Lower leg skin (tissue), 4 donors: ENCODE measurements around the gene MATCAP1. TPM values are rescaled to one million over a fixed set of nuclear protein-coding genes. Genes with fewer than 3 reads are reported as not detected.

ENCODE experiments used
- DNase-seq, 2 donors: peaks; one replicate each; pipeline ENCODE4 v3.0.0-alpha.2; 2019; ENCODE audit warnings: low spot score in 2 of 2
- H3K4me3 ChIP-seq: fragments of 200-600 bp; sonication (generic); 2 replicates; pipeline ENCODE4 v1.5.1; 2017; ENCODE audit warnings: mild to moderate bottlenecking, low read depth; ENCODE audit not compliant: poor library complexity, severe bottlenecking
- POLR2A ChIP-seq, 2 donors: fragments of 450-650 bp; IDR thresholded peaks; one replicate each; pipeline ENCODE4 v1.6.1; 2016 to 2017; ENCODE audit warnings: antibody characterized with exemption in 2 of 2, mild to moderate bottlenecking in 1 of 2, moderate library complexity in 1 of 2
- WGBS, 2 donors: methylation state at CpG; one replicate each; pipeline ENCODE4 v1.1.5; 2018; 5-methylcytosine and 5-hydroxymethylcytosine counted together
- intact Hi-C: fragments of 100-400 bp; cut with DNase I; formaldehyde crosslinking; loops from one replicate; pipeline ENCODE4 v1.15.0; 2023; ENCODE audit warnings: low total_unique reads
- total RNA-seq, 4 donors: library from RNA; depleted of rRNA; stranded (reverse); fragments of >200 nt; gene quantifications; one replicate each; pipeline ENCODE4 v1.1.0, GENCODE V29; 2016
- TF ChIP-seq, protein P1 (sequence below), 3 donors: fragments of 450-650 bp; IDR thresholded peaks; one replicate each; pipeline ENCODE4 v1.5.1; 2016; ENCODE audit warnings: antibody characterized with exemption in 3 of 3, mild to moderate bottlenecking in 3 of 3, moderate library complexity in 2 of 3

MATCAP1 gene
- total RNA-seq, 4 donors from 2014 or later: 5.1 to 8.9 (median 7.3) TPM

DNA sequence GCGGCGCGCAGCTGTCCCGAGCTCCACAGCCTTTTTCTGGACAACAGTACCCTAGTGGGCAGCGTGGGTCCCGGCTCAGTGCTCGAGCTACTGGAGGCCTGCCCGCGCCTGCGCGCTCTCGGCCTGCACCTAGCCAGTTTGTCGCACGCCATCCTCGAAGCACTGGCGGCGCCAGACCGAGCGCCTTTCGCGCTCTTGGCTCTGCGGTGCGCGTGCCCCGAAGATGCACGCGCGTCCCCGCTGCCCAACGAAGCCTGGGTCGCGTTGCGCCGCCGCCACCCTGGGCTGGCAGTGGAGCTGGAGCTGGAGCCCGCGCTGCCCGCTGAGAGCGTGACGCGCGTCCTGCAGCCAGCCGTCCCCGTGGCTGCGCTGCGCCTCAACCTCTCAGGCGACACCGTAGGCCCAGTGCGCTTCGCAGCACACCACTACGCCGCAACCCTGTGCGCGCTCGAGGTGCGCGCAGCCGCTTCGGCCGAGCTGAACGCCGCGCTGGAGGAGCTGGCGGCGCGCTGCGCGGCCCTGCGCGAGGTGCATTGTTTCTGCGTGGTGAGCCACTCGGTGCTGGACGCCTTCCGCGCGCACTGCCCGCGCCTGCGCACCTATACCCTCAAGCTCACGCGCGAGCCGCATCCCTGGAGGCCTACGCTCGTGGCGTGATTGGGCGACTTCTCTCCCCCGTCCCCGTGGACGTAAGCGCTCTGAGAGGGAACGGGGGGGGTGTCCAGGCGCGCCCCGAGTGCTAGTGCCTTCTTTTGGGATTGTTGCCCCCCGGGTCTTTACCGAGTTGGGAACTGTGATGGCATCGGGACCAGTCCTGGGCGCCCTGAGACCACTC lies 20.4 kb downstream of the MATCAP1 start:
- WGBS, 2 donors: 10 to 12% methylated on average over 57 to 85 of the region's 99 CpGs
- TF ChIP-seq, protein P1, sequence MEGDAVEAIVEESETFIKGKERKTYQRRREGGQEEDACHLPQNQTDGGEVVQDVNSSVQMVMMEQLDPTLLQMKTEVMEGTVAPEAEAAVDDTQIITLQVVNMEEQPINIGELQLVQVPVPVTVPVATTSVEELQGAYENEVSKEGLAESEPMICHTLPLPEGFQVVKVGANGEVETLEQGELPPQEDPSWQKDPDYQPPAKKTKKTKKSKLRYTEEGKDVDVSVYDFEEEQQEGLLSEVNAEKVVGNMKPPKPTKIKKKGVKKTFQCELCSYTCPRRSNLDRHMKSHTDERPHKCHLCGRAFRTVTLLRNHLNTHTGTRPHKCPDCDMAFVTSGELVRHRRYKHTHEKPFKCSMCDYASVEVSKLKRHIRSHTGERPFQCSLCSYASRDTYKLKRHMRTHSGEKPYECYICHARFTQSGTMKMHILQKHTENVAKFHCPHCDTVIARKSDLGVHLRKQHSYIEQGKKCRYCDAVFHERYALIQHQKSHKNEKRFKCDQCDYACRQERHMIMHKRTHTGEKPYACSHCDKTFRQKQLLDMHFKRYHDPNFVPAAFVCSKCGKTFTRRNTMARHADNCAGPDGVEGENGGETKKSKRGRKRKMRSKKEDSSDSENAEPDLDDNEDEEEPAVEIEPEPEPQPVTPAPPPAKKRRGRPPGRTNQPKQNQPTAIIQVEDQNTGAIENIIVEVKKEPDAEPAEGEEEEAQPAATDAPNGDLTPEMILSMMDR (IDR thresholded peaks at IDR 0.05): no peak
- no peak for TF ChIP-seq POLR2A (IDR thresholded peaks at IDR 0.05)
- intact Hi-C loops: no loop called here
- peak overlapping the region; percentile 16 for H3K4me3 ChIP-seq
- DNase-seq: peak in 1 of 2 donors; percentile 90

DNA sequence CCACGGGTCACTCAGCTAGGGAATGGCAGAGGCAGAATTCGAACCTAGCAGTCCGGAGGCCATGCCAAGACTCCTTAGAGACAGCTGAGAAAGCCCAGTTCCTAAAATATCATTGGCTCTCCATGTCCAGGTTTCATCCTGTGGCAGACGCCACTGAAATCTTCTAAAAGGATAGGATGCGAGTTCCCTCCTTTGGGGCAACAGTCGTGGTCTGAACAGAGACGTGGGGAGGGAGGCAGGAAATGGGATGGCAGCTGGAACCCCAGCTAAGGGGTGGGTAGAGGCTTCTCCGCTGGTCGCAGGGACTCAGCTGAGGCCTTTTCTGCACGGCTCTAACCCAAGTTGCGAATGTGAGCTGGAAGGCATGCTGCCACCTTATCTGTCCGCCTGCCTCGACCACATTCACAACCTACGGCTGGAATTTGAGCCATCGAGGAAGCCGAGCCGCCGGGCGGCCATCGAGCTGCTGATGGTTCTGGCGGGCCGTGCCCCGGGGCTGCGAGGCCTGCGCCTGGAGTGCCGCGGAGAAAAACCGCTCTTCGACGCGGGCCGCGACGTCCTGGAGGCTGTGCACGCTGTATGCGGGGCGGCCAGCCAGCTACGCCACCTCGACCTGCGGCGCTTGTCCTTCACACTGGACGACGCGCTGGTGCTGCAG lies 21.1 kb downstream of the MATCAP1 start:
- intact Hi-C loops: no loop called here
- H3K4me3 ChIP-seq: no peak overlapping the region
- TF ChIP-seq, protein P1 (IDR thresholded peaks at IDR 0.05): no peak
- no peak for TF ChIP-seq POLR2A (IDR thresholded peaks at IDR 0.05)
- peak in 1 of 2 donors; percentile 84 for DNase-seq
- WGBS, 2 donors: 41 to 49% methylated on average over 34 to 44 of the region's 44 CpGs

DNA sequence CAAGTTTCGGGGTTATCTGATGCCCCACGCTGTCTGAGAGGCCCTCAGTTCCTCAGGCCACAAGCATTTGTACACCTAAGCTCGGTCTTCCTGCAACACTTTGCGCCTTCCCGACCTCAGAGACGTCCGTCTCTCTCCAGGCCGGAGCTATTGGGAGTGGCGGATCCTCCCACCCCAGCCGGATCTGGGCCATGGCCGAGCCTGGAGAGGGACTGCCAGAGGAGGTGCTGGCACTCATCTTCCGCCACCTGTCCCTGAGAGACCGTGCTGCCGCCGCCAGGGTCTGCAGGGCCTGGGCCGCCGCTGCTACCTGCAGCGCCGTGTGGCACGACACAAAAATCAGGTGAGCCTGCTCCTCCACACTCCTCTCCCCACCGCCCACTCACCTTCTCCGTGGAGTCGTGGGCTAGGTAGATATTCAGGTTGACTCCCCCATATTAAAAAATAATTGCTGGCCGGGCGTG lies 22.1 kb downstream of the MATCAP1 start:
- TF ChIP-seq, protein P1 (IDR thresholded peaks at IDR 0.05): no peak
- no peak for TF ChIP-seq POLR2A (IDR thresholded peaks at IDR 0.05)
- peak in 1 of 2 donors; percentile 87 for DNase-seq
- 52 to 56% methylated on average over 21 to 25 of the region's 25 CpGs for WGBS, 2 donors
- no peak overlapping the region for H3K4me3 ChIP-seq
- intact Hi-C loops: no loop called here

DNA sequence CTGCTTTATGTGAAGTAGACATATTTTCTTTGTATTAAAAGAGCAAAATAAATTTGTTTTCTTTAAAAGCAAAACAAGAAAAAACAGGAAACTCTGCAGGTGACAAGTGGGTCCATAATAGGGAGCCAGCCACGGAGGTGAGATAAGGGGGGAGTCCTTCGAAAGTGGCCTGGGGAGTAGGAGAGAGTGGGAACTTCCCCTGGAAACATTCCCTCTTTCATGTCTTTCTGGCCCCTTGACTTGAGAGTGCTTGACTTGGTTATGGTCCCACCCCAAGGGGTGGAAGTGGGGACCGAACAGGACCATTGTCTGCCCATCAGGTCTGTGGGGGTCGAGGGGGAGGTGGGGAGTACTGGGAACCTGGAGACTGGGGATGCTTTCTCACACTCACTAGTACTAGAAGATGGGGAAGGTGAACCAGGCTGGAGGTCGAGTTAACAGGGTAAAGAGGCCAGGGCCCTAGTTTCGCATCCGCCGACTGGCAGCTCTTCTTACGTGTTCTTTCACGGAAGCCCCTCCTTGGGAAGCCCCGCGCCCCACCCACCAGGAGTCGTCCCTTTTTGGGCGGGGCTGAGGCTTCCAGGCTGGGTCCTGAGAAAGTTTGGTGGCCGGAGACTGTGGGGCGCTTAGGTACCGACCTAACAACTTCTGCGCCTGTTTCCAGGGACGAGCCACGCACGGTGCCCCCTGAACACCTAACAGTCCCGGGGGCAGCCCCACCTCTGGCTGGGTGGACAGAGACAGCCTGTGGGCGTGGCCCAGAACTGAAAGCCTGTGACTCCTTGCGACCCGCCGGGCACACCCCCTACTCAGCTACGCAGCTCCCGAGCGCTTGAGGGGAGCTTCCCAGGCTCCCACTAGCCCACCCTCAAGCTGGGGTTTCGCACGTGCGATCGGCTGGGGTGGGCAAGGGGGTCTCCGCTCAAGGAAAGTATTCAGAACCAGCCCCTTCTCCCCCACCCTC lies 24.8 kb downstream of the MATCAP1 start:
- peak overlapping the region; percentile 89 for H3K4me3 ChIP-seq
- intact Hi-C loops: loop anchor here (5.0 kb wide), 1 partner anchor 182 kb away; no protein-coding TSS in a partner anchor
- DNase-seq: no peak
- WGBS, 2 donors: 6 to 9% methylated on average over 20 to 29 of the region's 34 CpGs
- no peak for TF ChIP-seq POLR2A (IDR thresholded peaks at IDR 0.05)

DNA sequence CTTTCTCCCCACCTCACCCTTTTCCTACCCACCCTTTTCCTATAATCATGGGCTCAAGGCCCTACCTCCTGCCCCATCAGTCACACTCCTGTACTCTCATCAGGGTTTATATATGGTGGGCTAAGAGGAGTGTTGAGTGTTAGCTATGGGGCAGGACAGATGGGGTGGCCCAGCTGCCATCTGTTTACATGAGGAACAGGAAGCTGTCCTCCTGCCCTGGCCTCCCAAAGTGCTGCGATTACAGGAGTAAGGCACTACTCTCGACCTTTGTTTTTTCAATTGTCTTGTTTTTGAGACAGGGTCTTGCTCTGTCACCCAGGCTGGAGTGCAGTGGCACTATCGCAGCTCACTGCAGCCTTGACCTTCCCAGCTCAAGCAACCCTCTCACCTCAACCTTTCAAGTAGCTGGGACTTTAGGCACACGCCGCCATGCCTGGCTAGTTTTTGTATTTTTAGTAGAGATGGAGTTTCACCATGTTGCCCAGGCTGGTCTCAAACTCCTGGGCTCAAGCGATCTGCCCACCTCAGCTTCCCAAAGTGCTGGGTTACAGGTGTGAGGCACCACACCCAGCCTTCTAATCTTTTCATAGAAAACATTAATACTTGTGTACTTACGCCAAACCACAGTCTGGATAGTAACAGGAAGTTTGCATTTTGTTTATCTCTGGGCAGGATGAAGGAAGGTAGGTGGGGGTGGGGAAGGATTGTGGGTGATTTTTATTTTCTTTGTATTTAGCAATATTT lies 25.7 kb downstream of the MATCAP1 start:
- intact Hi-C loops: loop anchor here (5.0 kb wide), 1 partner anchor 181 kb away; no protein-coding TSS in a partner anchor
- no peak overlapping the region for H3K4me3 ChIP-seq
- 70 to 80% methylated on average over 7 of the region's 7 CpGs for WGBS, 2 donors
- DNase-seq: no peak
- TF ChIP-seq POLR2A (IDR thresholded peaks at IDR 0.05): no peak
- TF ChIP-seq, protein P1 (IDR thresholded peaks at IDR 0.05): no peak
